GM19099 (cell line): ENCODE data around the gene UNC5B.

Experiments used
- POLR2A ChIP-seq: IDR thresholded peaks from 3 replicates; pipeline ENCODE4 v1.6.1; 2011; ENCODE audit warnings: low read depth; ENCODE audit not compliant: insufficient read length; ENCODE audit errors: extremely low read depth

The UNC5B gene

DNA sequence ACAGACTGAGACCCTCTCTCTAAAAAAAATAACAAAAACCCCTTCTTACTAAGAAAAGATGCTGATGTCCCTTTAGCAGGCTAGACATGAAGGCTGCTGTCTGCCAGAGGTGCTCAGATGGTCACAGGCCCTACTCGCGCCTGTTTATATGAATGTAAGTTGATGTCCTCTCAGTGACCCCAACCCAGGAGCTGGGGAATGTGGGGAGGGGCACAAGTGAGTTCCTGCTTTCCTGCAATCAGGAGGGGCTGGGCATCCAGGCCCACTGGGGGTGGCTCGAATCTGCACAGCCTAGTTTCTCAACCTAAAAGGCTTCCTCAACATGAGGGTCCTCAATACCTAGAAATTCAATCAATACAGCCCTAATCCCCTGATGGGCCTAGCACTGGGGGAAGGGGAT, 94.6 kb downstream of the UNC5B start:
- TF ChIP-seq POLR2A = no peak

DNA sequence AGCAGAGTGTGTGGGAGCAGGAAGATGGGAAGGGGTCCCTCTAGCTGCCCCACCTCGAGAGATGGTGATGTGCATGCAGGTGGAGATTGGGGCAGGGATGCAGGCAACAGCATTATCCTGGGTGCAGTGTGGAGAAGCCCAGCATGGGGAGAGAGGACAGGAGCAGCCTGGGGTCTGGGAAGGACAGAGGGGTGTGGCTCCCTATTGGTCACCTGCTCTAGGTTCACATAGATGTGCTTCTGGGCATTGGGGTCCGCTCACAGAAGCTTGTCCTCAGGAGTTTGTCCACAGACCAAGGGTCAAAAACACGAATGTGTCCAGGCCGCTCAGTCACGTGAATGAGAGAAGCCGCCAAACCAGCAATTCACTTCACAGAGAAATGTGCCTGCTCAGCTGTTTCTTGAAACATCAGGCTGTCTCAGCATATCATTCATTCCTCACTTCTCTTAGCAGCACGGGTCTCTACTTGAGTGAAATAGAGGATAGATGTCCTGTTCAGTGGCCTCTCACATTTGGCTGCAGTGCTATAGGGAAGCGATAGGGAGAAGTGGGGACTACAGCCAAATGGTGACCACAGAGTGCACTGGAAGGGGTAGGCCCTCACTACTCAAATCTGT, 95.2 kb downstream of the UNC5B start:
- no peak for TF ChIP-seq POLR2A

DNA sequence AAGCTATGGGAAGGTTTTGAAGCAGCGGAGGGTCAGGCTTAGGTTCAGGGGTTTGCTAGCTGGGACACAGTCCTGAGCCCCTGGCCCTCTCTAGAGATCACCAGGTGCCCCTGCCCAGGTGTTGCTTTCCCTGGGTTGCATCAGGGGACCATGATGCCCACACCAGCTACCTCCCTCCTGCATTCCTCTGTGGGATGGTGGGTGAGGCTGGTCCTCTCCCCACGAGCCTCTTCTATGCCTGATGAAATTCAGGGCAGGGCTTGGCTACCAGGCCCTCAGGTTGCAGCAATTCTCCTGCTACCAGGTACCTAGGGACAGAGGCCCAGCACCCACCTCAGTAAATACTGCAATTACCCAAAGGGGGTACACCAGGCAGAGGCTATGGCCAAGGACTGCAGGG, 95.9 kb downstream of the UNC5B start:
- TF ChIP-seq POLR2A = no peak

DNA sequence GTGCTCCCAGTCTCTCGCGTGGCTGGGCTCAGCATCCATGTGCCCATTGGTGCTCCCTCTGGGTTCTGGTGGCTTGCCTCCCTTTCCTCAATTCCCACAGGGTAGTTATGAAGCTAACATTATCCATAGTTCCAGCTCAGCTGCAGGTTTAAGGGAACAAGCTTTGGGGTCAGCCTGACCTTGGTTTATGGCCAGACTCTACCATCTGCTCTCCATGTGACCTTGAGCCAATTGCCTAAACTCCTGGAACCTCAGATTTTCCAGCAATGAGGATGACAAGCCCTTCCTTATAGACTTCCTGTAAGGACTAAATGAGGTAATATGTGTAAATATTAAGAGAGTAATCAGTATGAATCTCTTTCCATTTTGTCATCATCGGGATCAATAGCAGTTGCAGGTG, 96.6 kb downstream of the UNC5B start:
- TF ChIP-seq POLR2A = no peak

DNA sequence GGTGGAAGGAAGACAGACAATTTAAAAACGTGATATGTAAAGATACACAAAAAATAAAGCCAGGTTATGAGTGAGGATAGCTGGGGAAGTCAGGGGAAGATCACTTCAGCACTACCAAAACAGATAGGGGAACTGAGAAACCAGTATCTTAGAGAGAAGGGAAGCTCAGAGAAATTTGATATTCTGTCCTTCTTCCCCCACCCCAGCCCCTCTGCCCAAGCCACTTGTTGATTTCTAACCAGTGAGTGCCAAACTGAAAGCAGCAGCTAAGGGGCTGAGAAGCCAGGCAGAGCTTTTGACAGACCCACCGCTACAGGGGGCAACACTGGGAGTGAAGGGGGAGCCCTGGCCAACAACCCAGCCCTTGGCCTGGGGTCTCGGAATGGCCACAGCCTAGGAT, 97.5 kb downstream of the UNC5B start:
- no peak for TF ChIP-seq POLR2A

DNA sequence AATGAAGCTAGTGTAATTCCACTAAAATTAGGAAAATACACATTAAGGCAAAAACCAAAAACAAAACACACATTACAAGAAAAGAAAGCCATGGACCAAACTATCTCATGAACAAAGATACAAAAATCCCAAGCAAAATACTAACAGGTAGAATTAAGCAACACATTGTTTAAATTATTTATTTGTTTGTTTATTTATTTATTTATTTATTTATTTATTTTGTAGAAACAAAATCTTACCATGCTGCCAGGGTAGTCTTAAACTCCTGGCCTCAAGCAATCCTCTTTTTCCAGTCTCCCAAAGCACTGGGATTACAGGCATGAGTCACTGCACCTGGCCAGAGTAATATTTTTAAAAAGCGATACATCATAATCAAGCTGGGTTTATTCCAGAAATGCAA, 99.8 kb downstream of the UNC5B start:
- no peak for TF ChIP-seq POLR2A

DNA sequence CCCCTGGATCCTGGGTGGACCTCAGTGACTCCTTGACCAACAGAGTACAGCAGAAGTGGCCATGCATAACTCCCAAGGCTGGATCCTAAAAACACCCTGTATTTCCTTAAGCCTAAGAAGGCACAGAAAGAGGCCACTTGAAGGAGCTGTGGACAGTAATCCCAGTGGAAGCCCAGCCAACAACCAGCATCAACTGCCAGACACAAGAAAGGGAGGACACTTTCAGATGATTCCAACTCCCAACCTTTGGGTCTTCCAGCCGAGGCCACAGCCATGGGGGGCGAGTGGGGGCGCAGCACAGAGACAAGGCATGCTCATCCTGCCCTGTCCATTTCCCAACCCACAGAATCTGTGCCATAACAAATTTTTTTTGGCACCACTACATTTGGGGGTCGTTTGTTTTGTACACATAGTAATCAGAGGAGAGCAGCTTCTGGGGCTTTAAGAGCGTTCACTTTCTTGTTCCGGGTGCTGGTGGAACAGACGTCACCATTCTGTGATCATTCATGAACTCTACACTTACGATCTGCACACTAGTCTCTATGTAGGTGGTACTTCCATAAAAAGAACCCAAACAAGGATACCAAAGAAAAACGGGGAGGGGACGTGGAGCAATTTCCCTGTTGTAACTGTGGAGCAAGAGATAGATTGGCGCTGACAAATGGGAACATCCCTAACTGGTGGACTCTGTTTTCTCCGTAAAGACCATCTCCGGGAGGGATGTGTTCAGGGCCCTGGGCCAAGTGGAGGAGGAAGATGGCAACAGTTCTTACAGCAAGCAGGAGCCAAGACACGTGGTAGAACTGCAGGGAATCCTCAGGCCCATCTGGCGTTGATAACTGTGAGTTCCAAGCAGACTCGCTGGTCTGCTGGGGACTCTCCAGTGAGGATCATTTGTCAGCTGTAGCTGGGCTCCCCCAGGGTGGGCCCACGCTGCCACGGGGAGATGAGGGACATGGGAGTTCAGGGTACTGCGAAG, 100.7 kb downstream of the UNC5B start:
- TF ChIP-seq POLR2A = no peak

DNA sequence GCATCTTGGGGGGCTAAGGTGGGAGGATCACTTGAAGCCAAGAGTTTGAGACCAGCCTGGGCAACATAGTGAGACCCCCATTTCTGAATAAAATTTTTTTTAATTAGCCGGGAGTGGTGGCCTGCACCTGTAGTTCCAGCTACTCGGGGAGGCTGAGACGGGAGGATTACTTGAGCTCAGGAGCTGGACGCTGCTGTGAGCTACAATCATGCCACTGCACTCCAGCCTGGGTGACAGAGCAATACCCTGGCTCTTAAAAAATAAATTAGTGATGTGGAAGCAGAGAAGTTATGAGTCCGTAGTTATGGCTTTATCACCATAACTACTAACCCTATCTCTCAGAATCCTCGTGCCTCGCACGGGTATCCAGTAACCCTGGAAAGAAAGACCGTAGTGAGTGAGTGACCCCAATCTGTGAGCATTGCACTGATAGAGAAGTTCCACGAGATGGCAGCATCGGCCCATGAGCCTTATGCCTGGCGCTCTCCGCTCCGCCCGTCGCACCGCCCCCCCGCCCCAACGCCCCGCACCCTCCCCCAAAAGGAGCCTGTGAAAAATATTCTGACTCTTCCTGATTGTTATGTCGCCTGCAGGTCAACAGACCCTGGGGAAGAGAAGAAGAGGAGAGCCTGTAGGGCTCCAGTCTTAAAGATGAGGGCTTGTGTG, 101.8 kb downstream of the UNC5B start:
- TF ChIP-seq POLR2A = no peak

DNA sequence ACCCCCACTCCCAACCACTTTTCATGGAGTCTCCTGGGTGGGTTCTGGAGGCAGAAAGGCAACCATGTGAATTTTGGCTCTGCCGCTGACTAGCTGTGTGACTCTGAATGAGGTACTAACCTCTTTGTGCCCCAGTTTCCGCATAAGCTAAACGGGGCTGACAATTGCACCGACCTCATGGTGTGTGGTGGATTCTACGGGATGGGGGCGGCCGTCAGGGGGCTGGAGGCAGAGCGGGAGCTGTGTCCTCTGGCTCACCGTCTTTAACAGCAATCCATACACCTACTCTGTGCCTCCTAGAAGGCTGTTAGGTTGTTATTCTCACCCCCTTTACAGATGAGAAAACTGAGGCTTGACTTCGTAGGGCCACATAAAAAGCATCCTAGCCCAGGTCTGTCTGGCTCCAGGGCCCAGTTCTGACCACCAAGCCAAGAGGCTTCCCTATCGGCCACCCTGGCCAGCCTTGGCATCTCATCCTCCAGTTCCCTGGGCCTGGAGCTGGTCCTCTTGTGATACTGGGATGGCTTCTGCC, 102.4 kb downstream of the UNC5B start:
- TF ChIP-seq POLR2A = no peak

DNA sequence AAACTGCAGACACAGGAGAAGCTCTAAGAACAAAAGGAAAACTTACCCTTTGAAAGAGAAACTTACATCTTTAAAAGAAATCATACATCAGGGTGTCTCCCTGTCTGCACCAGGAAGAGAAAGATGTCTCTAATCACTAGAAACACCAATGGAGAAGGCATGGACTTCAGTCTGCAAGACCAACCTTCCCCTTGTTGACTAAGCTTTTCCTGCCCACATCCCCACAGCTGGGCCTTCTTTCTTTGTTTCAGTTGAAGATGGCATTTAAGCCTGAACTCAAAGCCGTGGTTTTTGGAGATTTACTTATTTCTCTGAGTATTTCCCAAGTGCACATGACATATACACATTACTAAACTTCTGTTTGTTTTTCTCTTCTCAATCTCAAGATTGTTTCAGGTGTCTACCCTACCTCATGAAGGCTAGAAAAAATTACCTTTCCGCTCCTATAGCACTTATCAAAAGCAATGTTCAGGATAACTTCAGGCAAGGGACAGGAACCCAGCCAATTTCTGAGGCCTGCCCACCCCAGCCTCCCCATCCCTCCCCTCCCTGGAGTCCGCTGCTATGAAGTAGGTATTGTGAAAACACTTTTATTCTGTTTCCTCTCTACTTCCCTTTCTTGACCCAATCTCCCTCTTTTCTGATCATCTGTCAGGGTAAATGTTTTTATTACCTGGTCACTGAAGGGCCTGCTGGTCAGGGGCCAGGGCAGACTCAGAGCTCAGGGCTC, 103.9 kb downstream of the UNC5B start:
- TF ChIP-seq POLR2A = no peak

DNA sequence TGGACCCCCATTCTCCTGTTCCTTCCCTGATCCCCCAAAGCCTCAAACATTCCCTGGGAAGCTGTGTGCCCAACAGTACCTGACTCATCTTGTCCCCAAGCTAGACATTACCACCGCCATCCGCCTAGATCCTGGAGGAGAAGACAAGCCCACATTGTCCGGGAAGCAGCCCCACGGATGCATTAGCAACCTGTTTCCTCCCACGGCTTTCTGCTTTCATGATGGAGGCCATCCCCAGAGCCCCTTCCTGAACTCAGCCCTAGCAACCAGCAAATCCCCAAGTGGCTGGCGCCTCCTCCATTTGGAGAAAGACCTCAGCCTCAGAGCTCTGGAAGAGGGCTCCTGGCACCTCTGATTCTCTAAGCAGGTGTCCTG, 104.4 kb downstream of the UNC5B start:
- TF ChIP-seq POLR2A = no peak

DNA sequence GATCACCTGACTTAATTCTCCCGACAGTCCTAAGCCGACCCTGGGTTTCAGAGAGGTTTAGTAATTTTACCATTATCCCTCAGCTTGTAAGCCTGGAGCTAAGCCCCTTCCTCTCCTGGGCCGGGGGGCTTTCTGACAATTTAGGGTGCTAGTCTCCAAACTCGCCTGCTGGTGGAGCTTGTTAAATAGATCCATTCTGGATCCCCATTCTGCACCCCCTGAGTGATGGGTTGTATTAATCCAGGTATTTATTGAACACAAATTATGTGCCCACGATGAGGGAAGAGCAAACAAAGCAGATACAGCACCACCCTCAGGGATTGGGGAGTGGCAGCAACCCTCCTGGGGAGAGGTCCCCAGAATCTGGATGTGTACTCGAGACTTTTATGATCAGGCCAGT, 105.4 kb downstream of the UNC5B start:
- TF ChIP-seq POLR2A = no peak

DNA sequence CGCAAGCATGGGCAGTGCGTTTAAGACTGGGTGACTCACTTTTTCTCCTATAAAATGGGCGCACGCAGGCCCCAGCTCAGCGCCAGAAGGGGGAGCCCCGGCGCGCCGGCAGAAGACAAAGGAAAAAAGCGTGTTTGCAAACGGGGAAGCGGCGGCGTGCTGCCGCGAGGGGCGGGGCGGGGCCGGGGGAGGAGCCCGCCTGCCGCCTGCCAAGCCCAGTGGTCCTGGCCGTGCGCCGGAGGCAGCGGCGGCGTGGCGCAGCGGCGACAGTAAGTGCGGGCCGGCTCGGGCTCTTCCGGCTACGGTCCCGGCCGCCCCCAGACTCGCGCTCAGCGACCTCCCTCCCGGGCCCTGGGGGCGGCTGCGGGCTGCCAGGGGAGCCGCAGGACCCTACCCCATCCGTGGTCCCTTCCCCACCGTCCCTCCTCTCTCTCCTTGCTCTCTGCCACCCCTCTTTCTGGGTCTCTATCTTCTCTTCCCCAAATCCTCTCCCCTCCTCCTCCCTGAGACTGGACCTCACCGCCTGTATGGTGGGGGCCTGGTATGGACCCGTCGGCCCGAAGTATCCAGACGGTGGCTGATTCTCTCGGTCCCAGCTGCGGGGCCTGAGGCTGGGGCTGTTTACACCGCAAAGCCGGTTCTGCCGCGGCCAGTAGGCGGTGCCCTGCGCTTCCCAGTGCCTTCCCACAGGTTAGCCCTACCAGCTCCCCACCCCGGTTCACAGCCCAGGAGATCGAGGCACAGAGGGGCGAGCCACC, 106.9 kb downstream of the UNC5B start, which contains the start of gene SLC29A3:
TSS of gene SLC29A3 (plus strand) at position 218 of the 758 bp plus-strand sequence. CDS start at position 269, 51 bp downstream.
- TF ChIP-seq POLR2A = peak; percentile 67

DNA sequence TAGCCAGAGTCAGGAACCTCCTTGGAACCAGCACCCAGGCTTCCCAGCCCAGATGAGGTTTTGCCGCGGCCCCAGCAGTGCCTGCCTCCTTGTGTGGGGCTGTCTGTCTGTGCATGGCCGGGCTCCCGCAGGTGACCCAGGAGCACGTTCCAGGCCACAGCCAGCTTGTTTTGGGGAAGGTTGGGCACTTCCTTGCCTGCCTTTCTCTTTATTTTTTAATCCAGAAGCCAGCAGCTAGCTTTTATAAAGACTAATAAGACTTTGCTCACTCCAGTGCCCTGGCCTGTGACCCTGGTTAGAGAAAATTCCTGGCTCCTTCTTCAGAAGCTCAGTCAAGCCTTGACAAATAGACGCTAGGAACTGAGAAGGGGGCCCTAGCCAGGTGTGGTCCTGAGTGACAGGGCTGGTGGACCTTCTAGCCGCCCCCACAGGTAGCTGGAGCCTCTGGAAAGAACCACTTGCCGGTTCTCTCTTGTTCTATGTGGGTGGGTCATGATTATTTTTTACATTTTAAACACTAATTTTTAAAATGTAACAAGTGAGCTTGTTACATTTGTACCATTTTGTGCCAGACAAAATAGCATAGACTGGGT, 107.5 kb downstream of the UNC5B start:
- TF ChIP-seq POLR2A = no peak
